Erythroblast (primary cell): ENCODE measurements around the gene ZNF253.
"Not testable (repeated sequence)": the region's sequence is repeated elsewhere in the genome, so short reads cannot be mapped to it uniquely, and the experiment has no call there.

Experiments used
- GATA1 ChIP-seq: IDR thresholded peaks from 2 replicates; pipeline ENCODE4 v1.6.1; 2011; ENCODE audit warnings: low read depth, mild to moderate bottlenecking, control low read depth, low read length, moderate library complexity
- POLR2A ChIP-seq: IDR thresholded peaks from 2 replicates; pipeline ENCODE4 v1.6.1; 2011; ENCODE audit warnings: mild to moderate bottlenecking, low read length

DNA sequence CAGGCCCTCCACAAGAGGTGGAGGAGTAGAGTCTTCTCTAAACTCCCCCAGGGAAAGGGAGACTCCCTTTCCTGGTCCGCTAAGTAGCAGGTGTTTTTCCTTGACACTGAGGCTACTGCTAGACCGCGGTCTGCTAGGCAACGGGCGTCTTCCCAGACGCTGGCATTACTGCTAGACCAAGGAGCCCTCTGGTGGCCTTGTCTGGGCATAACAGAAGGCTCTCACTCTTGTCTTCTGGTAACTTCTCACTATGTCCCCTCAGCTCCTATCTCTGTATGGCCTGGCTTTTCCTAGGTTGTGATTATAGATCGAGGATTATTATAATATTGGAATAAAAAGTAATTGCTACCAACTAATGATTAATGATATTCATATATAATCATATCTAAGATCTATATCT lies 64.7 kb downstream of the ZNF253 start:
- TF ChIP-seq POLR2A, GATA1: not testable (repeated sequence)
